OCI-M2 (cell line): ENCODE measurements around the gene SLC25A17.
"Not testable (repeated sequence)": the region's sequence is repeated elsewhere in the genome, so short reads cannot be mapped to it uniquely, and the experiment has no call there.

Source experiments
- DNase-seq: peaks from one replicate; lab custom pipeline; 2025; ENCODE audit not compliant: unreplicated experiment; lab: John Stamatoyannopoulos, UW

Gene SLC25A17

DNA sequence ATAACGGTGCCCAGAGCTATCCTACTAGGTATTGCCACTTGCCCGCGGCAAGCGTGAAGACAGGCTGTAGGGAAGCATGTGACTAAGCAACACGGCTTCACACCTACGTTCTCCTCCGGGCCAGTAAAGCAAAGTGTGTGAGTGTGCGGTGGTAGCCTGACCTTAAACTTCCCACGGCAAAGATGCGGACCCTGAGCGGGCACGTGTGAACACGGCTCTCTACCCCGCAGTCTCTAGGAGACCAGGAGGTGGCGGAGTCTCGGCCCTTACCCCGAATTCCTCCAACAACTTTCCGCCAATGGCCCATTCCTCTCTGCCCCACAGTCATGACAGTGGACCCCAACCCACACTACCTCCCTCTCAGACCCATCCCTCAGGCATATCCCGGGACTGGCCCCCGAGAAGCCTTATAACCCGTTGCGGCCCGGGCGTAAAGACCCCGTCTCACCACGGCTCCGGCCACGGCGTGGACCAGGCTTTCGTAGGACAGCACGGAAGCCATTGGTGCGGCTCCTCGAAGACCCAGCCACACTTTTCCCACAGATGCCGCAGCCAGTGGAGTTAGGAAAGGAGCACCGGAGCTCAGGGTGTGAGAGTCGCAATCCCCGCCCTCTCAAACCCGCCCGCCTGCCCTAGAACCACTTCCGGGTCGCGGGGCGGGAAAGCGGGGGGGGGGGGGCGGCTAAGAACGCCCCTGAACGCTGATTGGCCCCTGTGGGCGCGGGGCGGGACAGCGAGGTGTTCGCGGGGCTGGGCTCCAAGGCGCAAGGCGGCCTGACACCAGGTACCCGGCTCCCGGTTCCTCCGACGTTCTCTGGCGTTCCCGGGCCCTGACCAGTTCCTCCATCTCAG is at the start of gene SLC25A17:
Gene SLC25A17 (minus strand): TSS at position 600 of the 852 bp plus-strand sequence. CDS start 98 bp downstream, at position 502.
- DNase-seq, result no peak

DNA sequence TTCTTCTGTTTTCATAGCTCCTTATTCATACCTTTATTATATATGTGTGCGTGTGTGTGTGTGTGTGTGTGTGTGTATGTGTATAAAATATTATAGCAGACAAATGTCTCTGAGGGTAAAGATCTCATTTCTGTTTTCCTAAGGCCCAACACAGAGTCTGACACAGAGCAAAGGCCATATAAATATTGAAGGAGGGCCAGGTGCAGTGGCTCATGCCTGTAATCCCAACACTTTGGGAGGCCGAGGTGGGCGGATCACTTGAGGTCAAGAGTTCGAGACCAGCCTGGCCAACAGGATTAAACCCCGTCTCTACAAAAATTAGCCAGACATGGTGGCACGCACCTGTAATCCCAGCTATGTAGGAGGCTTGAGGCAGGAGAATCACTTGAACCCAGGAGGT is 49.2 kb upstream of the SLC25A17 start:
- DNase-seq, result not testable (repeated sequence)

DNA sequence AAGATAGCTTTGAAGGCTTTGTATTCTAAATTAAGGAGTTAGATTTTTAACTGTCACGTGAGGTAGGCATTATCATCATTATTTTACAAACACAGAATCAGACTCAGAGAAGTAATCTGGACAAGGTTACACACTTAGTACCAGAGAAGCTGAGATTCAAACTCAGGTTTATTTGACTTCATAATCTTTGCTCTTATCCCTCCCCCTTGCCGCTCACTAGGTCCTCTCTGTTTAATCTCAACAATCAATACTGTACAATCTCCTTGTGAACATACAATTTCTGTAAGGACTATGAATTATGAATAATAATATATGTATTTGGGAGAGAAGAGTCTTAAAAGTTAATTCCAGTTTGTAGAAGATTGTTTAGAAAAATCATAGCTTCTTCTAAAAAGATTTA is 48.0 kb upstream of the SLC25A17 start:
- DNase-seq, result no peak

DNA sequence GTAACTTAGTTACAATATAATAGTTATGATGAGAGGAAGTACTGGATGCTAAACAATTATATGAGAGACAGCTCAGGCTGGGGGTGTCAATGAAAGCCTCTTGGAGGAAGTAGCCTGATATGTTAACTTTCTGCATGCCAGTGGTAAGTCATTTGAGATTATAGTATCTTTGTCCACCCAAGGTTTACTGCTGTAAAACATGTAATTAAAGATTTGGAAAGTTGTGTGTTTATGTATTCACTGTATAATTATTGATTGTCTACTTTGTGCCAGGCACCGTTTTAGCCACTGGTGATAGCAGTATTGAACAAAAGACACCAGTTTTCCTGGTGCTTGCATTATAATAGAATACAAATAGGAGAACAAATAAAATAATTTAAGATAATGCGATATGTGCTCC is 43.4 kb upstream of the SLC25A17 start:
- no peak for DNase-seq

GRCh38 chr22:40862013-40862412 is 42.9 kb upstream of the SLC25A17 start, which contains the start of gene DNAJB7:
Gene DNAJB7 (minus strand): TSS chr22:40862113. CDS start chr22:40861994, 119 bp downstream.
- no peak for DNase-seq

GRCh38 chr22:40857309-40857855 is 38.2 kb upstream of the SLC25A17 start:
- DNase-seq, result no peak

GRCh38 chr22:40856513-40857308 is 37.6 kb upstream of the SLC25A17 start, which contains the start of the genes ST13 and XPNPEP3:
Gene ST13 (minus strand): TSS chr22:40856639. CDS start chr22:40856540, 99 bp downstream.
Gene XPNPEP3 (plus strand): TSS chr22:40857148. CDS start chr22:40857182, 34 bp downstream.
- peak; percentile 93 for DNase-seq

- no peak for DNase-seq
Observed at GRCh38 chr22:40855979-40856512, 36.9 kb upstream of the SLC25A17 start.

- DNase-seq, result no peak
Observed at GRCh38 chr22:40855071-40855978, 36.2 kb upstream of the SLC25A17 start.

DNA sequence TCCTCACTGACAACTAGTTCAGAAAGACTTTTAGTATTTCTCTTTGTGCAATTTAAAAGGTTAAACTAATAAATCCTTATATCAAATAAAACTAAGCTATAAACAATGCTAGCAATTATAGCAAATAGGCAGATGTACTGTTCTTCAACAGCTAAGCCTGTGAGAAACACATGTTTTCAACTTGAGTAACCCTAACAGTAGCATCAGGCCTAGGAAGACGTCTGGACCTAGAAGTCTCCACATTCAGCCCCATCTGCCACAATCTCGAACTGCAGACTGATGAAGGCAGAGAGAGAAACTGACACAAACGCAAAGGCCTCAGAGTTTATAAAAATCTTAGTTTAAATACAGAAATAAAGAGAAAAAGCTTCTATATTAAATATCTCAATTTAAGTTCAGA is 34.8 kb upstream of the SLC25A17 start:
- DNase-seq, result no peak

GRCh38 chr22:40853333-40853732 is 34.2 kb upstream of the SLC25A17 start:
- DNase-seq, result no peak

DNA sequence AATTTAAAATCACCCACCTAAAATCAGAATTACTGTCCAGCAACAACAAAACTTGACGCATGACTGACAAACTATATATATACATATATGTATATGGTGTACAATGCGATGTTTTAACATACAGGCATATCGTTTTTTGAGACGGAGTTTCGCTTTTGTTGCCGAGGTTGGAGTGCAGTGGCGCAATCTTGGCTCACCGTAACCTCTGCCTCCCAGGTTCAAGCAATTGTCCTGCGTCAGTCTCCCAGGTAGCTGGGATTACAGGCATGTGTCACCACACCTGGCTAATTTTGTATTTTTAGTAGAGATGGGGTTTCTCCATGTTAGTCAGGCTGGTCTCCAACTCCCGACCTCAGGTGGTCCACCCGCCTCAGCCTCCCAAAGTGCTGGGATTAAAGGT is 26.7 kb upstream of the SLC25A17 start:
- DNase-seq, result not testable (repeated sequence)

- no peak for DNase-seq
Observed at GRCh38 chr22:40844951-40845350, 25.8 kb upstream of the SLC25A17 start.

DNA sequence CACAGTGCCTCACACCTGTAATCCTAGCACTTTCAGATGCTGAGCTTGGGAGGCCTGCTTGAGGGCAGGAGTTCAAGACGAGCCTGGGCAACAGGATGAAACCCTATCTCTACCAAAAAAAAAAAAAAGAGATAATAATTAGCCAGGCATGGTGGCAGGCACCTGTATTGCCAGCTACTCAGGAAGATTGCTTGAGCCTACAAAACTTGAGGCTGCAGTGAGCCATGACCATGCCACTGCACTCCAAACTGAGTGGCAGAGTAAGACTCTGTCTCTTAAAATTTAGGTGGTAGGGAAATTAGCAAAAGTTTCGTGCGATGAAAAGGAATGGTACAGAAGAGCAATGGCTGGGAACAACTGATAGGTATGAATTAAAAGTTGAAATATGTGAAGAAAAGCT is 19.3 kb upstream of the SLC25A17 start:
- DNase-seq, result no peak

- DNase-seq, result no peak
Observed at GRCh38 chr22:40834619-40835018, 15.5 kb upstream of the SLC25A17 start.

DNA sequence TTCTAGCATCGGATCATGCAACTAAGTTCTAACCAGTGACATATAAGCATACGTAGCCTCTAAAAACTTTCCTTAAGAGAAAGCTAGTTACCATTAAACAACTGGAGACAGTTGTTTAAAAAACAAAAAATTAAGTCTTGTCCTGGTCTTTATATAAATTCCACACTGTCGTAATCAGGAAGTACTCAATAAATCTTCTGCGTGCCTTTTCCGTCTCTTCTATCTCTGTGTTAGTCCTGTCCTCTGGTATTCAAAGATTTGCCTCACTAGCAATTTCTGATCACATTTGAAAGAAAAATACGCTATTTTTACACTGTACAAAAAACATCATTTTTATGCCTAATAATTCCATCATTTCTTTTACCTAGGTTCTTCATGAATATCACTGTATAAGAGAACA is 10.0 kb upstream of the SLC25A17 start:
- no peak for DNase-seq

DNA sequence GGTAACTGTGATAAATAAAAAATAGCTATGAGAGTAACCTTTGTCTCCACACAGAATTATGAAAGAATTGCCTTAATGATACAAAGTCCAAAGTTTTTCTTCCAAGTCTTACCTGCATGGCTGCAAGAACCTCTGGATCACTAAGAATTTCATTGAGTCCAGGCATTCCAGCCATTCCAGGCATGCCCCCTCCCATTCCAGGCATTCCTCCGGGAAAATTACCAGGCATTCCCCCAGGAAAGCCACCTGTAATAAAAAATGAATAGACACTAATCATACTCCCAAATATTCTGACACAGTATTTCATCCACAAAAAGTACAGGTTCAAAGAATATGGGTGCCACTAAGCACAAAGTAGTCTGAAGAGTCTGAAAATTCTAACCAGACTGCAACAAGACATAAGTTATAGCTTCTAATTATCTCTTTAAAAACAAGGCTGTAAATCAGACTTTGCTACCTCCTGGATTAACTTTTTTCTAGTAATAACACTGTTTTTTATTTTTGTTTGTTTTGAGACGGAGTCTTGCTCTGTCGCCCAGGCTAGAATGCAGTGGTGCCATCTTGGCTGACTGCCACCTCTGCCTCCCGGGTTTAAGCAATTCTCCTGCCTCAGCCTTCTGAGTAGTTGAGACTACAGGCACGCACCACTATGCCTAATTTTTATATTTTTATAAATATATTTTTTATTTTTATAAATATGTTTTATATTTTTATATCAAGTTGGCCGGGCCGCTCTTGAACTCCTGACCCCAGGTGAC is 8.0 kb upstream of the SLC25A17 start:
- no peak for DNase-seq

DNA sequence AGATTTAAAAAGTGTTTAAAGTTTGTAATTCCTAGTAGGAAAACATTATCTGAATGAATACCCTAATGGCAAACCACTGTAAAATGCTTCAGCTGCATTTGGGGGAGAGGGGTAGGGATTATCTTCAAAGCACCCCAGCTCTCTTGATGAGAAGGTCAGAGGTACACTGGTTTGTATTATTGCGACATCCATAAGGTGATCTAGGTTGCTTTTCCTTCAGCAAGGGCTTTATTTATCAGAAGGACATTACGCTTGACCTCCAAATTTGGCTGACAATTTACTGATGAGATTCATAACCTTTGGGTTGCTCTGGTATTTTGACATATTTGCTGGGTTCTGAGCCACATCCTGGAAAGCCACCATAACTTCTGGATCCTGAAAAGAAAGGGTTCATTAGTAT is 7.1 kb upstream of the SLC25A17 start:
- DNase-seq, result not testable (repeated sequence)

DNA sequence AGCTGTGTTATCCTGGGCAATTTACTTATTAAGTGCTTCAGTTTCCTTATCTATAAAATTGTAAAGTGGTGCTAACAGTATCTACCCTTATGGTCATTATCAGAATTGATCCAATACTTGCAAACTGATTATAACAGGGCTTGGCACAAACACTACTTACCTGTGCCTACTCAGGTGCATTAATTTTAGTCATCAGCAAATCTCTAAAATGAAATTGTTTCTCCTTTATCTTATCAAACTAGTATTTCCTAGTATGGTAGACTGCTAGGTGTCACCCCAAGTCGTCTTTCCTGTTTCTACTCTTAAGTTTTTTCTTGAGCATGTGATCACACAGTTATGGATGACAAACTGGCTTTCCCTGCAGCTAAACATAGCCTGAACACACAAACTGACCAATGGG is 4.3 kb upstream of the SLC25A17 start:
- no peak for DNase-seq
